ENCODE data around the gene CDK5.

GRCh38 chr7:151102991-151103390, 45.3 kb upstream of the CDK5 start:
- no peak for TF ChIP-seq EZH2 (IDR thresholded peaks at IDR 0.05; ENCODE audit: borderline replicate concordance, low read depth, low read length, poor library complexity, severe bottlenecking)
- TF ChIP-seq CTCF (conservative IDR thresholded peaks at IDR 0.05; ENCODE audit: low read depth, low read length): no peak
